Measurements from ENCODE around the gene SPAG17. TPM values are rescaled to one million over a fixed set of nuclear protein-coding genes. Genes with fewer than 3 reads are reported as not detected.

SPAG17 gene
- total RNA-seq, 2 experiments from 2014 or later = not detected

DNA sequence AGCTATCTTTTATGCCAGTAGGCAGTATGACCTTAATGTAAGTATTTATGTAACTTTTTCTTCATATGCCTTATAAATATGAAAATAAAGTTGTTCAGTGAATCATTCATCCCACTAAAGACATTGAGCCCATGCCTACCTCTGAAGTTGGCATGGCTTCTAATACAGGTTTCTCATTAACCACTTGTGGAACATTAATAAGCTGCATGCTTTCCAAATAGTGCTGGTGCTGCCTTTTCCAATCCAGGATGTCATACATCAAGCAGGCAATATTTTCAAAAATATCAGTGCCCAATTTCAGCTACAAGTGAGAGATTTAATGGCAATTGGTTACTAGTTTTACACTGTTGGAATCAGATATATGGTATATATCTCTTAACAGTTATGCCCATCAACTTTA, 92.0 kb downstream of the SPAG17 start:
- POLR2A ChIA-PET = no interaction called here
- Histone ChIP-seq H3K9me3 (ENCODE audit: control insufficient read depth in 1 of 2, insufficient read depth in 1 of 2, low read length in 2 of 2) (no peaks in the 10 kb centered on the region), H3K4me3 (ENCODE audit: low read length) (no peak overlapping the region), H3K27ac (ENCODE audit: low read depth in 1 of 2, low read length in 2 of 2) (no peak overlapping the region), H3K27me3 (ENCODE audit: control insufficient read depth in 1 of 2, insufficient read depth in 2 of 2, low read length in 2 of 2) (no peaks in the 10 kb centered on the region), H3K4me1 (ENCODE audit: insufficient read depth, low read length) (no peaks in the 10 kb centered on the region), H3K36me3 (ENCODE audit: insufficient read depth, low read length) (no peaks in the 10 kb centered on the region)
- CTCF ChIA-PET = no interaction called here
- Mint-ChIP-seq H3K4me1 (ENCODE audit: low read depth) (no peaks in the 10 kb centered on the region), H3K27me3 (no peaks in the 10 kb centered on the region), H3K9me3 (no peaks in the 10 kb centered on the region), H3K4me3 (no peak overlapping the region), H3K27ac (no peak overlapping the region), H3K36me3 (ENCODE audit: low read depth) (no peaks in the 10 kb centered on the region)
- DNase-seq (no peak), ATAC-seq (ENCODE audit: poor library complexity) (no peak)
- intact Hi-C loops (cut with DNase I, micrococcal nuclease) = no loop called here
- TF ChIP-seq, protein P1, sequence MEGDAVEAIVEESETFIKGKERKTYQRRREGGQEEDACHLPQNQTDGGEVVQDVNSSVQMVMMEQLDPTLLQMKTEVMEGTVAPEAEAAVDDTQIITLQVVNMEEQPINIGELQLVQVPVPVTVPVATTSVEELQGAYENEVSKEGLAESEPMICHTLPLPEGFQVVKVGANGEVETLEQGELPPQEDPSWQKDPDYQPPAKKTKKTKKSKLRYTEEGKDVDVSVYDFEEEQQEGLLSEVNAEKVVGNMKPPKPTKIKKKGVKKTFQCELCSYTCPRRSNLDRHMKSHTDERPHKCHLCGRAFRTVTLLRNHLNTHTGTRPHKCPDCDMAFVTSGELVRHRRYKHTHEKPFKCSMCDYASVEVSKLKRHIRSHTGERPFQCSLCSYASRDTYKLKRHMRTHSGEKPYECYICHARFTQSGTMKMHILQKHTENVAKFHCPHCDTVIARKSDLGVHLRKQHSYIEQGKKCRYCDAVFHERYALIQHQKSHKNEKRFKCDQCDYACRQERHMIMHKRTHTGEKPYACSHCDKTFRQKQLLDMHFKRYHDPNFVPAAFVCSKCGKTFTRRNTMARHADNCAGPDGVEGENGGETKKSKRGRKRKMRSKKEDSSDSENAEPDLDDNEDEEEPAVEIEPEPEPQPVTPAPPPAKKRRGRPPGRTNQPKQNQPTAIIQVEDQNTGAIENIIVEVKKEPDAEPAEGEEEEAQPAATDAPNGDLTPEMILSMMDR (IDR thresholded peaks at IDR 0.05) = no peak

DNA sequence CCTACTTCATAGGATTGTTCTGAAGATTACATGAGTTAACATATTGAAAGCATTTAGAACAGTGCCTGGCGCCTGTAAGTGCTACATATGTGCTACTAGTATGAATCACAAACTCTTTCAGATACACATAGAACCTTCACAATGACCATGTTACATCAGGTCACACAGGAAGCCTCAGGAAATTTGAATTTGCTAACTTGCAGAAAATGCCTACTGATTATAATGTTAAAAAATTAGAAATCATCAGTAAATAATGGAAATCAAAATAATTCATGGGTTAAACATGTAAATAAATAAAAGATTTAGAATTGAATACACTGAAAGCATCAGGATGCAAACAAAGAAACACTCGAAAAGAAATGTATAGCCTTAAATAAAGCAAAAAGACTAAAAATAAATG, 94.9 kb downstream of the SPAG17 start:
- Mint-ChIP-seq H3K36me3 (ENCODE audit: low read depth) (no peaks in the 10 kb centered on the region), H3K4me1 (ENCODE audit: low read depth) (no peaks in the 10 kb centered on the region), H3K27ac (no peak overlapping the region), H3K9me3 (no peaks in the 10 kb centered on the region), H3K27me3 (no peaks in the 10 kb centered on the region), H3K4me3 (no peak overlapping the region)
- no peaks in the 10 kb centered on the region for H3K4me1 ChIP-seq (ENCODE audit: insufficient read depth, low read length)
- ATAC-seq (ENCODE audit: poor library complexity) (no peak), DNase-seq (no peak)
- intact Hi-C loops (cut with DNase I, micrococcal nuclease) = no loop called here
- H3K9me3 ChIP-seq (ENCODE audit: control insufficient read depth in 1 of 2, insufficient read depth in 1 of 2, low read length in 2 of 2) = no peaks in the 10 kb centered on the region
- H3K27me3 ChIP-seq (ENCODE audit: control insufficient read depth in 1 of 2, insufficient read depth in 2 of 2, low read length in 2 of 2) = no peaks in the 10 kb centered on the region
- POLR2A ChIA-PET = no interaction called here
- TF ChIP-seq, protein P1 (IDR thresholded peaks at IDR 0.05) = no peak
- no peaks in the 10 kb centered on the region for H3K36me3 ChIP-seq (ENCODE audit: insufficient read depth, low read length)
- CTCF ChIA-PET = no interaction called here
- no peak overlapping the region for H3K4me3 ChIP-seq (ENCODE audit: low read length)
- no peak overlapping the region for H3K27ac ChIP-seq (ENCODE audit: low read depth in 1 of 2, low read length in 2 of 2)

DNA sequence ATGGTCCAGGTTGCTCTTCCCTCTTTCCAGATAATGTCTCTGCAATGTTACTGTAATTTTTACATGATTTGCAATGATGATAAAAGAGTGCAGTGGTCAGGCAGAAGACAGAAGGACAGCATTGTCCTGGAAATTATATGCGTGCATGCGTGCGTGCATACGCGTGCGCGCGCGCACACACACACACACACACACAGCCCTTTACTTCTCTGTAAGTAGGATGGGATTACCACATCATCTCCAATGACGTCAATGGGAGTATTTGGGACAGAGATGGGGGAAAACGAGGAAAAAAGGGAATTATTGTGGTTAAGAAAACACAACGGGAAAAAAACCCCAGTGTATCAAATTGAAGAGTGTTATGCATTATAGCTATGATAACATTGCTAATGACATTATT, 99.7 kb downstream of the SPAG17 start:
- Mint-ChIP-seq H3K36me3 (ENCODE audit: low read depth) (no peaks in the 10 kb centered on the region), H3K4me1 (ENCODE audit: low read depth) (no peaks in the 10 kb centered on the region)

More for the DNA sequence above, 99.7 kb downstream of the SPAG17 start:
- TF ChIP-seq, protein P1 (IDR thresholded peaks at IDR 0.05) = no peak
- no peaks in the 10 kb centered on the region for H3K9me3 Mint-ChIP-seq
- H3K27ac ChIP-seq (ENCODE audit: low read depth in 1 of 2, low read length in 2 of 2) = no peak overlapping the region
- intact Hi-C loops (cut with DNase I, micrococcal nuclease) = no loop called here
- H3K9me3 ChIP-seq (ENCODE audit: control insufficient read depth in 1 of 2, insufficient read depth in 1 of 2, low read length in 2 of 2) = no peaks in the 10 kb centered on the region
- POLR2A ChIA-PET = no interaction called here
- no peaks in the 10 kb centered on the region for H3K27me3 ChIP-seq (ENCODE audit: control insufficient read depth in 1 of 2, insufficient read depth in 2 of 2, low read length in 2 of 2)
- no peak overlapping the region for H3K4me3 ChIP-seq (ENCODE audit: low read length)
- DNase-seq (no peak), ATAC-seq (ENCODE audit: poor library complexity) (no peak)
- CTCF ChIA-PET = no interaction called here
- H3K4me3 Mint-ChIP-seq = no peak overlapping the region
- H3K36me3 ChIP-seq (ENCODE audit: insufficient read depth, low read length) = no peaks in the 10 kb centered on the region
- H3K4me1 ChIP-seq (ENCODE audit: insufficient read depth, low read length) = no peaks in the 10 kb centered on the region
- no peak overlapping the region for H3K27ac Mint-ChIP-seq
- peaks cover 5% of the 10 kb centered on the region for H3K27me3 Mint-ChIP-seq

All from CD4-positive, alpha-beta T cell (primary cell).